ACHN (cell line): ENCODE data around the gene ELOVL1.

ENCODE experiments used
- DNase-seq: peaks from one replicate; pipeline ENCODE4 v3.0.0-alpha.2; 2015
- in situ Hi-C: cut with HindIII; loops from 2 replicates; pipeline ENCODE4 v1.10.0; 2017; ENCODE audit warnings: low sequenced_read_pairs, low pct_ligation_motif_present, low pct_unique_long_range_greater_than_20kb

Gene ELOVL1

DNA sequence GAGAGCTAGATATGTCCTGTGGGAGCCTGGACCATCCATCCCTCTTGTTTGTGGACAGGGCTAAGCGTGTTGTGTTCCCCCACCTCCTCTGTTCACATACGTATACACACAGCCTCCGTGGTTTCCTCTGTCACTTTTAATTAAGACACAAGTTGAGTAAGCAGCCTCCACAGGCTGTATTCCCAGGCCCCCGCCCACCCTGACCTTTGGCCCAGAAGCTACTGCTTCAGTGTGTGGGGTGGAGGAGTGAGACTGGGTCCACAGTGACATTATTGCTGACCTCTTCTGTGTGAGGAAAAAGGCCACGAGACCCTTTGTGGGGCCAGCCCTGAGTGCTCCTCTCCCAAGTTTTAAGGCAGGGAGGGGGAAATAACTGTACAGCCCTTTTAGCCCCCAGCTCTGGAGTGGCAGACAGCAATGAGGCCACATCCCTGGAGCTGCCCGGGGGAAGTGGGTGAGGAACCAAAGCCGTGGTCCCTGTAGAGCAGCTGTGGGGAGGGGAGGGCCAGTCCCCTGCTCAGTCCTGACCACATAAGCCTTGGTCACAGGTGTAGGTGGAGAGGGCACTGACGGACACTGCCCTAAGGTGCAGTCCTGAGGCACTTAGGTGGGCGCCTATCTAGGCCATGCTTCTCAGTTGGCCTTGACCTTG, 4.4 kb downstream of the ELOVL1 start:
- DNase-seq = no peak
- in situ Hi-C loops = no loop called here

DNA sequence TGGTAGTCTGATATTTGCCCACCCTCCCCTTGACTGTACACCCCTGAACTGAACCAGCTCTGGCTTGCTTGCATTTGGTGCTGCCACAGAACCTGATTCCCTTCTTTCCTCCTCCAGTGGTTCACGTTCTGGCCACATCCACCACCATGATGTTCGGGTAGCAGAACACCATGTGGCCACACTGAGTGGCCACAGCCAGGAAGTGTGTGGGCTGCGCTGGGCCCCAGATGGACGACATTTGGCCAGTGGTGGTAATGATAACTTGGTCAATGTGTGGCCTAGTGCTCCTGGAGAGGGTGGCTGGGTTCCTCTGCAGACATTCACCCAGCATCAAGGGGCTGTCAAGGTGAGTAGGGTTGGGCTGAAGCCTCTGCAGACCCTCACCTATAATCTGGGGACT, 7.2 kb downstream of the ELOVL1 start:
- no peak for DNase-seq
- in situ Hi-C loops = no loop called here

DNA sequence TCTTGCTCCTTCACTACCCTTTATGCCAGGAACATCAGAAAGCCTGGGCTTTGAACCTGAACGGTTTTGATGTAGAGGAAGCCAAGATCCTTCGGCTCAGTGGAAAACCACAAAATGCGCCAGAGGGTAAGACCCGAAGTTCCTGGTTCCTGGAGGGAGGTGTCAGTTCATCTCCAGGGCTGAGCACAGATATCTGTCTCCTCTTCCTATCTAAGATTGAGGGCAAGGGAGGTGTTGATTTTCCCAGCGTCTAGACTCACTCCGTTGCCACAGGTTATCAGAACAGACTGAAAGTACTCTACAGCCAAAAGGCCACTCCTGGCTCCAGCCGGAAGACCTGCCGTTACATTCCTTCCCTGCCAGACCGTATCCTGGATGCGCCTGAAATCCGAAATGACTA, 8.1 kb downstream of the ELOVL1 start:
- in situ Hi-C loops = no loop called here
- DNase-seq = peak; percentile 54

DNA sequence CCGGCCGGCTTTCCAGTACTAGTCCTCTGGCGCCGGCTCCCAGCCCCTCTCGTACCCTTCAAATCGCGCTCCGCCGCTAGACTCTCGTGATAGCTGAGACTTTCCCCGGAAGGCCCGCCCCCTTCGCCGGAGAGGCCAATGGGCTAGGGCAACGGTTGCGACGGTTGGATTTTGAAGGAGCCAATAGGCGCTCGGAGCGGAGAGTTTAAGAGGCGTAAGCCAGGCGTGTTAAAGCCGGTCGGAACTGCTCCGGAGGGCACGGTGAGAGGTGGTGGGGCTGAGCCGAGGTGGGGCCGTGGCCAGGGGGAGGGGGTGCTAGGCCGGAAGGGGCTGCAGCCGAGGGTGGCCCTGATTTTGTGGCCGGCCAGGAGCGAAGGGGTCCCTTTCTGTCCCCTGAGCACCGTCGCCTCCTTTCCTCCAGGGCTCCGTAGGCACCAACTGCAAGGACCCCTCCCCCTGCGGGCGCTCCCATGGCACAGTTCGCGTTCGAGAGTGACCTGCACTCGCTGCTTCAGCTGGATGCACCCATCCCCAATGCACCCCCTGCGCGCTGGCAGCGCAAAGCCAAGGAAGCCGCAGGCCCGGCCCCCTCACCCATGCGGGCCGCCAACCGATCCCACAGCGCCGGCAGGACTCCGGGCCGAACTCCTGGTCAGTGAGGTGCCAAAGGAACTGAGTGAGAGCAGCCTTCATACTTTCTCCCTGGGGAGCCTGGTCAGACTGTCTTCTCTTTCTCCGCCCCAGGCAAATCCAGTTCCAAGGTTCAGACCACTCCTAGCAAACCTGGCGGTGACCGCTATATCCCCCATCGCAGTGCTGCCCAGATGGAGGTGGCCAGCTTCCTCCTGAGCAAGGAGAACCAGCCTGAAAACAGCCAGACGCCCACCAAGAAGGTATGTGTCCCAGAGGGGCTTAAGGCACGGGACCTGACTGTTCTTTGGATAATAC, 8.8 kb downstream of the ELOVL1 start, which contains the start of gene CDC20:
CDC20 (plus strand) TSS at position 236 of the 948 bp plus-strand sequence; CDS start at position 471, 235 bp downstream.
- peak; percentile 98 for DNase-seq
- in situ Hi-C loops = no loop called here

DNA sequence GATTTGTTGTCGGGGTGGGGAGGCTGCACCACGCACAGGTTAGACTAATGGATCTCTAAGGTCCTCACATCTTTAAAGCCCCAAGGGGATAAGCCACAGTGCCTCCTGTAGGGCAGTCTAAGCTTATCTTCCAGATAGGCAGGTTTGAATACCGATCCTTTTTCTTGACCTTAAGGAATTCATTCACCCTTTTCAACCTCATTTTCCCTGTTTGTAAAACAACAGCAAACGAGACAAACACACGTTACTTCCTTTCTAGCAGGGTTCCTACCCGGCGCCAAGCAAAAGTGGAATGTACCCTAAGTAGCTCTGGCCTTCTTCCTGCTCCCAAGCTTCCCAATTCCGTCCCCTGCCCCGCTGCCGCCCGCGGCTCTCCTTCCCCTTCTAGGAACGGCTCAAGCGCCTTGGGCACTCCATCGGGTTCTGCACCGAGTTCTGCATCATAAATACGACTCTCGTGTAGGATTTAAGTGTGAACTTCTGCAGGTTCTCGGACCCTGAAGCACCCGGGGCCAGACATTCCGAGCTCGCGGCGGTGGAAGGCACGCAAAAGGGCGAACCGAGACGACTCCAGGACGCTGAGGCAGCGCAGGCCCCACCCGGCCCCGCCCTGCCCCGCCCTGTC, 9.6 kb downstream of the ELOVL1 start:
- DNase-seq = peak; percentile 69
- in situ Hi-C loops = no loop called here

DNA sequence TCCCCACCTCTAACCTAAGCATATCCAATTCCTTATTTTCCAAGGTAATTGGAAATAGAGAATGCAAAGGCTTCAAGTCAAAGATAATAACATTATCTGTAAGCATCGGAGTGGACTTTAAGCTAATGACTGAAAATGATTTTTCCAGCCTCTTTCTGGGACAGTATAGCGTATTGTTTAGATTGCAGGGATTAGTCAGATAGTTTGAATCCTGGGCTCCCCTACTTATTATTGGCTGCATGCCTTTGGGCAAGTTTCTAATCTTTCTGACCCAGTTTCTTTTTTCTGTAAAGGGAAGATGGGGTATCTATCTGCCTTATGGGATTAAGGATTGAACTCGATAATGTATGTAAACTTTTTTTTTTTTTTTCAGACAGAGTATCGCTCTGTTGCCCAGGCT, 10.6 kb downstream of the ELOVL1 start:
- DNase-seq = no peak
- in situ Hi-C loops = no loop called here

DNA sequence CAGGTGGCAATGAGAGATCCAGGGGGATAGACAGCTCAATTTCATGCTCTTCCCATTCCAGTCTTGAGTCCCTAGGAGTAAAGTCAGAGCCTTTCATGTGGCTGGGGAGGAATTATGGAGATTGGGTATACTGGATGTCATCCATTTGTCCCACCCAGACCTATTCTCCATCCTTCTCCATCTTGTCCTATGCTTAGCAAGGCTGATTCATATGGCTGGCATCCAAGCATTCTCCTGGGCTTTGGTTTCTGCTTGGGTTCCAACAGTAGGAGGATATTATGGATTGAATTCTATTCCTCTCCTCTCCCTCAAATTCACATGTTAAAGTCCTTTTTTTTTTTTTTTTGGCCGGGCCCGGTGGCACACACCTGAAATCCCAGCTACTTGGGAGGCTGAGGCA, 12.9 kb downstream of the ELOVL1 start:
- DNase-seq = no peak
- in situ Hi-C loops = no loop called here

DNA sequence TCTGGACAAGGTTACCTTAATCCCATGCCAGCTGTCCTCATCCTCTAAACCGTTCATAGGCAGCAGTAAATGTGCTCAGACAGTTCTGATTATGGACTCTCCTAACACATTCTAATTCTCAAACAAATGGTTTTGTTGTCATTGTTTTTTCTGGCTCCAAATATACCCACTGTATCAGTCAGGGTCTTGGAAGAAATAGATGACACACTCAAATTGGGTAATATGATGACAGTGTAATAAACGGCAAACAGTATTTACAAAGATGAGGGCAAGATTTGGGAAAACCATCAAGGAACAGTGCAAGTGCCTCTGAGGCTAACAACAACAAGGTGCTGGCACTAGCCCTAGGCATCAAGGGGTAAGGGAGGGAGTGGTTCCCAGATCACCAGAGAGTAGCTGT, 13.3 kb downstream of the ELOVL1 start:
- in situ Hi-C loops = no loop called here
- no peak for DNase-seq

DNA sequence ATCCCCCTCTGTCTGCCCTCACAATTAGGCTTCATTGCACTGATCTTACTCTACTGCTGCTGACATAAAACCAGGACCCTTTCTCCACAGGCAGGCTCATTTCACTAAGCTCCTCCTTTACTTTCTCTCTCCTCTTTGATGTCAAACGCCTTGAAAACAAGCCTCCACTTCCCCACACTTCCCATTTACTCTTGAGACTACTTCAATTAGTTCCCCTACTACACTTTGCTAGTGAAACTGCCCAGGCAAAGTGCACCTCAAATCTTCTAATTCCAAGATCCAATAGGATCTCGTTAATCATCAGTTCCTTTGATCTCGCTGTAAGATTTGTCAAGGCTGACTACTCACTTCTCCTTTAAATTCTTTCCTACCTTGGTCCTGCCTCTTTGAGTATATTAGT, 14.9 kb downstream of the ELOVL1 start:
- in situ Hi-C loops = no loop called here
- no peak for DNase-seq

DNA sequence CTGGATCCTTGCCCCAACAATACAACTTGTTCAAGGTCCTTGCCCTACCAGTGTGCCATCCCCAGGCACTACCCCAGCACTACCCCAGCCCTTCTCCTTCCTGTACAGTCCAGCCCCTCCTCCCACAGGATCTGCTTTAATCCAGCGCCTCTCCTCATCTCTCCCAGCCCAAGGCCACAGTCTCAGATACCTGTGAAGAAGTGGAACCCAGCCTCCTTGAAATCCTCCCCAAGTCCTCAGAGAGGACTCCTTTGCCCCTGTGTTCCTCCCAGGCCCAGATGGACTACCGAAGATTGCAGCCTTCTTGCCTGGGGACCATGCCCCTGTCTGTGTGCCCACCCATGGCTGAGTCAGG, 15.5 kb downstream of the ELOVL1 start:
- in situ Hi-C loops = no loop called here
- DNase-seq = no peak

DNA sequence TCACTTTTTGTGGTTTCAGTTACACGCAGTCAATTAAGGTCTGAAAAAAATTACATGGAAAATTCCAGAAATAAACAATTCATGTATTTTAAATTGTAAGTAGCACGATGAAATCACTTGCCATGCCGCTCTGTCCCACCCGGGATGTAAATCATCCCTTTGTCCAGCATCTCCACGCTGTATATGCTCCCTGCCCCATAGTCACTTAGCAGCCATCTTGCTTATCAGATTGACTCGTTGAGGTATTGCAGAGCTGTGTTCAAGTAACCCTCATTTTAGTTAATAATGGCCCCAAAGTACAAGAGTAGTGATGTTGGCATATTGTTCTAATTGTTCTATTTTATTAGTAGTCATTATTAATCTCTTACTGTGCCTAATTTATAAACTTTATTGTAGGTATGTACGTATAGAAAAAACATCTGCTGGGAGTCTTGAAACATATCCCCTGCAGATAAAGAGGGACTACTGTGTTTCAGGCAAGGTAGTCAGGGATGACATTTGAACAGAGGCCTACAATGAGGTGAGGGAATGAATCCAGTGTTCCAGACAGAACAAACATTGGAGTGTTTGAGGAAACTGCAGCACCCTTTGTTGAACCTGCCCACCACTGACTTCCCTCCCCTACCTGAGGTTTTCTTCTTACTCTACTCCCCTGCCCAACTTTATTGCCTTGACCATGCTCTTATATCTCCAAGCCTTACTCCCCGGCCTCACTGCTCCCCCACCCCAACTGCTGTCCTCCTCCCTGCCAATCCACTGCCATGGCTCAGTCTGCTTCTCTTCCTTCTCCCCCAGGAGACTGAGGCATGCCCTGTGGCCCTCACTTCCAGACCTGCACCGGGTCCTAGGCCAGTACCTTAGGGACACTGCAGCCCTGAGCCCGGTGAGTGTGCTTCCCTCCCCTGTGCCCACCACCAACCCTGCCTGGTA, 16.1 kb downstream of the ELOVL1 start:
- no peak for DNase-seq
- in situ Hi-C loops = no loop called here

DNA sequence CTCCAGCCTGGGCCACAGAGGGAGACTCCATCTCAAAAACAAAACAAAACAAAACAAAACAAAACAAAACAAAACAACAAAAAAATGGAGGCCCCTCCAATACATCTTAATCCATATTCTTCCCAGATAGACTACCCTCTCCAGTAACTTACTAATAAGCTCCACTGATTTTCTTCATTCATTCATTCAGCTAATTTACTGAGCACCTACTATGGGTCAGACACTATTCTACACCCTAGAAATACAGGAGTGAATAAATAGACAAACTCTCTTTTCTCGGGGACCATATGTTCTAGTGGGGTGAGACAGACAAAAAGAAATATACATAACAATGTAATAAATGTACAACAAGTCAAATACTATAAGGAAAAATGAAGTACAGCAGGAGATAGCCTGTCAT, 16.8 kb downstream of the ELOVL1 start:
- no peak for DNase-seq
- in situ Hi-C loops = no loop called here

DNA sequence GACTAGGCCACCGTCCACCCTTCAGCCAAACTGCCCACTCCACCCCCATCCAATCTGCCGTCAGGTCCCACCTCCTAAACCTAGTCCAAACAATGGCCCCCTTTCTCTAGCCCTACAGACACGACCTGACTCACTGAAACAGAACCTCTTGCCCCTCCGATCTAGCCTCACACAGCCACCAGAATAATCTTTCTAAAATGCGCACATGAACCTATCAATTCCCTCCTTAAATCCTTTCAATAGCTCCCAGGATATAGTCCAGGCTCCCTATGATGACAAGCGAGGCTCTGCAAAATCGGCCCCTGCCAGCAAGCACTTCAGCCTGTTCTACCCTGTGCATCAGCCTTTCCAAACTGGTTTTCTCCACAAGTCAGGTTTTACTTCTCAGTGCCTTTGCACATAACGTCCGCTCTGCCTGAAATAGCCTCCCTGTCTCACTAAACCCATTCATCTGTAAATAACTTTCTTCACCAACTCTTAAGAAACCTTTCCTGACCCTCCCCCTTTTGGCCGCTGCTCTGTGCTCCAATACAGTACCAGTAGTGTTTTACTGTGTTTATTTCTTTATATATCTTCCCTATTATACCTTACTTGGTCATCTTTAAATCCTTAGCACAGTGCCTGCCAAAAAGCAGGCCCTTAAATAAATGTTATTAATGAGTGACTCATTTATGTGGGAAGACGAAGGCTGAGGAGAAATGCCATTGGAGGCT, 18.1 kb downstream of the ELOVL1 start:
- in situ Hi-C loops = no loop called here
- DNase-seq = no peak

DNA sequence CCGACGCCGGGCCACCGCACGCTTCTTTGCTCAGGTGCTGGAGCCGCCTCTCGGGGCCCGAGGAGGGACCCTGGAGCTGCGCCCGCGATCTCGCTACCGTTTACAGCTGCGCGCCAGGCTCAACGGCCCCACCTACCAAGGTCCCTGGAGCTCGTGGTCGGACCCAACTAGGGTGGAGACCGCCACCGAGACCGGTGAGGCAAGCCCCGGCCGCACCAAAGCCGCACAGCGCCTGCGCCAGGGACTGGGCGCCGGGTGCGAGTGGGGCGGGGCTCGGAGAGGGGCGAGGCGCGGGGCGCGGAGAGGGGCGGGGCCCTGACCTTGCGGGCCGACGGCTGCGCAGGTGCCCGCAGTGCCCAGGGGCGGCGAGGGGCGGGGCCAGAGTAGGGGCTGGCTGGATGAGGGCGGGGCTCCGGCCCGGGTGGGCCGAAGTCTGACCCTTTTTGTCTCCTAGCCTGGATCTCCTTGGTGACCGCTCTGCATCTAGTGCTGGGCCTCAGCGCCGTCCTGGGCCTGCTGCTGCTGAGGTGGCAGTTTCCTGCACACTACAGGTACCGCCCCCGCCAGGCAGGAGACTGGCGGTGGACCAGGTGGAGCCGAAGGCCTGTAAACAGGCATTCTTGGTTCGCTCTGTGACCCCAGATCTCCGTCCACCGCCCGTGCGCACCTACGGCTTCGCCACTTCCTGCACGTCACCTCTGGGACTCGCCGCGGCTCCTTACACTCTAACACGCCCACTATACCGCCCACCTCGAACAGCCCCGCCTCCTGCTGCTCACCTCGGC, 18.8 kb downstream of the ELOVL1 start:
- in situ Hi-C loops = no loop called here
- DNase-seq = peak; percentile 85

DNA sequence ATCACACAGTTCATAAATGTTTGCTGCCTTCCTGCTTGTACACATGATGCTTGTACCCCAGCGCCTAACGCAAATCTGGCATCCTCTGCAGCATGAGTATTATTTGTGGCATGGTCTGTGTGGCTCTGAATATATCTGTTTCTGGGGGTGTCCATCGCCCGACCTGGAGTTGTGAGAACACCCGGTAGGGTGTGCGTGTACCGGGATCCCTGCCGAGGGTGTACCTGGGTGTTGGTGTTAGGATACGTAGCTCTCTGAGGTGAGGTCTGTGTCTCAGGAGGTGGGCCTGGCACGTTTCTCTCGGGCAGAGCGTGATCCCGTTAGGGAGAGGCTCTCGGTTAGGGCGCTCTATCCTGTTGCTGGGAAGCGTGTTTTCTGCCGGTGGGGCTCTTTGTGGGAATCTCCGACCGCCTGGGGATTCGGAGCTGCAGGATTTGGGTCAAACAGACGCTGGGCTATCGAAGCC, 19.4 kb downstream of the ELOVL1 start:
- in situ Hi-C loops = no loop called here
- peak; percentile 64 for DNase-seq

DNA sequence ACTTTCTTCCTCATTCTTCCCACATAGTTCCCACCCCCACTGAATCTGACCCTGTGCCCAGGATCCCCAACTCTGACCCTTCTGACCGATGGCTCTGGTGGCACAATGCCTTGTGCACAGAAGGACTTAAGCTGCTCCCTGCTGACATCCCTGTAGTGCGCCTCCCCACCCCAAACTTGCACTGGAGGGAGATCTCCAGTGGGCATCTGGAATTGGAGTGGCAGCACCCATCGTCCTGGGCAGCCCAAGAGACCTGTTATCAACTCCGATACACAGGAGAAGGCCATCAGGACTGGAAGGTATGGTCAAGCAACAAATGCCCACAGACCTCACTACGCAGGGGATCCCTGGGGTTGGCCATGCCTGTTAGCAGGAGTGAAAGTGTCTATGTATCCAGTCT, 21.2 kb downstream of the ELOVL1 start:
- in situ Hi-C loops = no loop called here
- no peak for DNase-seq

DNA sequence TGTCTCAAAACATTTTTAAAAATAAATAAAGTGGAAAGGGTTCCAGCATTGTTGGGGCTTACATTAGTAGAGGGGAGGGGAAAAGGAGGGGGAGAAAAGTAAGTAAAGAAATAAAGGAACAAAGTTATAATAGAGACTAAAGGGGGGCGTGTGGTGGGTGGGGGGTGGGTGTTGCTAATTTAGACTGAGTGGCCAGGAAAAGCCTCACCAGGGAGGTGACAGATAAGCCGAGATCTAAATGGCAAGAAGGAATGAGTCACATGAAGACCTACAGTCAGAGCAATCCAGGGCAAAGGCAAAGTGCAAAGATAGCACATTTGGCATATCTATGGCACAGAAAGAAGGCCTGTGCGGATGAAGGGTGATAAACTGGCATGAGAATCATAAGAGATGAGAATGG, 22.7 kb downstream of the ELOVL1 start:
- DNase-seq = no peak
- in situ Hi-C loops = no loop called here
